ENCODE measurements around the gene ZDHHC22.

ZDHHC22 gene

DNA sequence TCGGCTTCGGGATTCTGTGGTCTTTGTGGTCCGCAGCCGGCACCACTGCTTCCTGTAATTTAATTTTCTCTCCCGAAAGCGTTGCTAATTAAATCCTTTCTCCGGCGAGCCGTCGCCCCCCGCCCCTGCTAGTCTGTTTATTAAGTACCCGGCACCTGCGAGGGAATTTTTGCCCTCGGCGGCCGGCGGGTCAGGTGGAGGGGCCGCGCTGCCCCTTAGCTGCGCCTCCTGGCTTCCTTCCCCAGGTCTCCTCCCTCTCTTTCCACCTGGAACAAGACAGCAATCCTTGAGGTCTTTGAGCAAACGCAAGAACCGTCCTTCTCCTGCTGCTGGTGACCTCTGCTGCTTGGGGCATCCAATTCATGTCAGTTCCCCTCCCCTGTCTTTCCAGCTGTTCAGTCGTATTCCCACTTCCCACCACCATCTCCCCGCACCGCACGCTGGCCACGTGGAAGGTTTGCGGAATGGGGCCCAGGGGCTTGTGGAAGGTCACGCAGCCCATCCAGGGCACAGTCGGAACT lies 16.2 kb downstream of the ZDHHC22 start:
- H3K9me2 ChIP-seq (ENCODE audit: low read depth, low read length) = no peaks in the 10 kb centered on the region
- no peaks in the 10 kb centered on the region for H3K27me3 ChIP-seq (ENCODE audit: insufficient read depth, low read length)
- peak overlapping the region; percentile 40; the same call in 1 of the 2 replicates for H3K9ac ChIP-seq (ENCODE audit: low read length)
- no peak overlapping the region for H2AFZ ChIP-seq (ENCODE audit: low read length)
- no peak overlapping the region for H3K27ac ChIP-seq (ENCODE audit: low read depth, low read length, poor library complexity, severe bottlenecking)
- H4K20me1 ChIP-seq (ENCODE audit: insufficient read depth, low read length) = no peaks in the 10 kb centered on the region
- peak overlapping the region; percentile 67 for H3K4me2 ChIP-seq (ENCODE audit: low read length)
- H3K9me3 ChIP-seq (ENCODE audit: low read length) = no peaks in the 10 kb centered on the region
- H3K36me3 ChIP-seq (ENCODE audit: insufficient read depth, low read length) = no peaks in the 10 kb centered on the region
- no peaks in the 10 kb centered on the region for H3K79me2 ChIP-seq (ENCODE audit: insufficient read depth, low read length)
- H3F3A ChIP-seq (ENCODE audit: insufficient read depth, low read length) = peaks cover 12% of the 10 kb centered on the region; the same call in 1 of the 2 replicates
- peak overlapping the region; percentile 64 for H3K4me3 ChIP-seq (ENCODE audit: low read depth, low read length, poor library complexity, severe bottlenecking)
- TF ChIP-seq, protein P1, sequence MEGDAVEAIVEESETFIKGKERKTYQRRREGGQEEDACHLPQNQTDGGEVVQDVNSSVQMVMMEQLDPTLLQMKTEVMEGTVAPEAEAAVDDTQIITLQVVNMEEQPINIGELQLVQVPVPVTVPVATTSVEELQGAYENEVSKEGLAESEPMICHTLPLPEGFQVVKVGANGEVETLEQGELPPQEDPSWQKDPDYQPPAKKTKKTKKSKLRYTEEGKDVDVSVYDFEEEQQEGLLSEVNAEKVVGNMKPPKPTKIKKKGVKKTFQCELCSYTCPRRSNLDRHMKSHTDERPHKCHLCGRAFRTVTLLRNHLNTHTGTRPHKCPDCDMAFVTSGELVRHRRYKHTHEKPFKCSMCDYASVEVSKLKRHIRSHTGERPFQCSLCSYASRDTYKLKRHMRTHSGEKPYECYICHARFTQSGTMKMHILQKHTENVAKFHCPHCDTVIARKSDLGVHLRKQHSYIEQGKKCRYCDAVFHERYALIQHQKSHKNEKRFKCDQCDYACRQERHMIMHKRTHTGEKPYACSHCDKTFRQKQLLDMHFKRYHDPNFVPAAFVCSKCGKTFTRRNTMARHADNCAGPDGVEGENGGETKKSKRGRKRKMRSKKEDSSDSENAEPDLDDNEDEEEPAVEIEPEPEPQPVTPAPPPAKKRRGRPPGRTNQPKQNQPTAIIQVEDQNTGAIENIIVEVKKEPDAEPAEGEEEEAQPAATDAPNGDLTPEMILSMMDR (IDR thresholded peaks at IDR 0.05; ENCODE audit: low read length) = peak; percentile 8; the same call in 1 of the 2 replicates
- no peak for TF ChIP-seq EZH2 (IDR thresholded peaks at IDR 0.05; ENCODE audit: borderline replicate concordance, low read length)
- H3K4me1 ChIP-seq (ENCODE audit: insufficient read depth, low read length, severe bottlenecking) = peaks cover 51% of the 10 kb centered on the region

DNA sequence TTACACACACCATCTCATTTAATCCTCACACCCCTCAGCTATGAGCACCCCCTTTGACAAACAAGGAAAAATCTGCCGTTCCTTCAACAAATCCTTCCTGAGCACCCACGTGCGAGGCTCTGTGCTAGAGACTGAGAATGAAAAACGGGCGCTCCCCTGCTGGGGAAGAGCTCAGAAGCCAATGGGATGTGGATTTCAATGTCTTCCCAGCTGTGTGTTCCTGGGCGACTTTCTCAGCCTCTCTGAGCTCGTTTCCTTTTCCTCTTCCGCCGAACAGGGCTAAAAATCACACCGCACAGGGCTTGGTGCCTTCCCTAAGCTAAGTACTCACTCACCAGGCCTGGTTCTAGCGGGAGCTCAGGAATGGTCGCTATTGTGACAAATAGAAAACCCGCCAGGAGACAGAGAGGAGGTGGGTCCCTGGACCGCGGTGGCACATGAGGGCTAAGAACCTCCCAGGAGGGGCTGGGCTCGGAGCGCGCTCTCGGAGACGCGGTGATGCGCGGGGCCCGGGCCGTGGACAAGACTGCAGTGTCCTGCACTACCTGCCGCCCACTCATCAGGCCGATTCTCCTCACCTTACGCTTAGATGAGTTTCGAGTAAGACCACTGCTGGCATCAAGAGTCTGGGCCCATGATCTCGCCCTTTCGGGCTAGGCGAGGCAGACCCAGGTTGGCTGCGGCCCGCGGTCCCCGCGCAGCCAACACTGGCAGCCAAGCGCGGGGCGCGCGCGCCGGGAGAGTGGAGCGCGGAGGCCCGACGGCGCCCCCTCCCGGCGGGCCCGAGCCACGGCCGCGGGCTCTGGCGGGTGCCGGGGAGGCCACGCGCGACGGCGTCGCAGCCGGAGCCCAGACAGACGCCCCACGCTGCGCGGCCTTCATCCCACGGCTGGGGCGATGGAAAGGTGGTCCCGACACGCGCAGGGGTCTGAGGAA lies 17.0 kb downstream of the ZDHHC22 start:
- no peaks in the 10 kb centered on the region for H3K27me3 ChIP-seq (ENCODE audit: insufficient read depth, low read length)
- H3K4me1 ChIP-seq (ENCODE audit: insufficient read depth, low read length, severe bottlenecking) = peaks cover 59% of the 10 kb centered on the region
- peaks cover 12% of the 10 kb centered on the region; the same call in 1 of the 2 replicates for H3F3A ChIP-seq (ENCODE audit: insufficient read depth, low read length)
- H3K79me2 ChIP-seq (ENCODE audit: insufficient read depth, low read length) = no peaks in the 10 kb centered on the region
- H3K9me3 ChIP-seq (ENCODE audit: low read length) = no peaks in the 10 kb centered on the region
- H3K4me2 ChIP-seq (ENCODE audit: low read length) = peak overlapping the region; percentile 67
- H3K27ac ChIP-seq (ENCODE audit: low read depth, low read length, poor library complexity, severe bottlenecking) = peak overlapping the region; percentile 98
- peak overlapping the region; percentile 65 for H3K9ac ChIP-seq (ENCODE audit: low read length)
- H4K20me1 ChIP-seq (ENCODE audit: insufficient read depth, low read length) = no peaks in the 10 kb centered on the region
- no peak overlapping the region for H2AFZ ChIP-seq (ENCODE audit: low read length)
- no peaks in the 10 kb centered on the region for H3K9me2 ChIP-seq (ENCODE audit: low read depth, low read length)
- H3K4me3 ChIP-seq (ENCODE audit: low read depth, low read length, poor library complexity, severe bottlenecking) = peak overlapping the region; percentile 64
- no peaks in the 10 kb centered on the region for H3K36me3 ChIP-seq (ENCODE audit: insufficient read depth, low read length)
- TF ChIP-seq, protein P1 (IDR thresholded peaks at IDR 0.05; ENCODE audit: low read length) = peak; percentile 43
- TF ChIP-seq EZH2 (IDR thresholded peaks at IDR 0.05; ENCODE audit: borderline replicate concordance, low read length) = no peak

DNA sequence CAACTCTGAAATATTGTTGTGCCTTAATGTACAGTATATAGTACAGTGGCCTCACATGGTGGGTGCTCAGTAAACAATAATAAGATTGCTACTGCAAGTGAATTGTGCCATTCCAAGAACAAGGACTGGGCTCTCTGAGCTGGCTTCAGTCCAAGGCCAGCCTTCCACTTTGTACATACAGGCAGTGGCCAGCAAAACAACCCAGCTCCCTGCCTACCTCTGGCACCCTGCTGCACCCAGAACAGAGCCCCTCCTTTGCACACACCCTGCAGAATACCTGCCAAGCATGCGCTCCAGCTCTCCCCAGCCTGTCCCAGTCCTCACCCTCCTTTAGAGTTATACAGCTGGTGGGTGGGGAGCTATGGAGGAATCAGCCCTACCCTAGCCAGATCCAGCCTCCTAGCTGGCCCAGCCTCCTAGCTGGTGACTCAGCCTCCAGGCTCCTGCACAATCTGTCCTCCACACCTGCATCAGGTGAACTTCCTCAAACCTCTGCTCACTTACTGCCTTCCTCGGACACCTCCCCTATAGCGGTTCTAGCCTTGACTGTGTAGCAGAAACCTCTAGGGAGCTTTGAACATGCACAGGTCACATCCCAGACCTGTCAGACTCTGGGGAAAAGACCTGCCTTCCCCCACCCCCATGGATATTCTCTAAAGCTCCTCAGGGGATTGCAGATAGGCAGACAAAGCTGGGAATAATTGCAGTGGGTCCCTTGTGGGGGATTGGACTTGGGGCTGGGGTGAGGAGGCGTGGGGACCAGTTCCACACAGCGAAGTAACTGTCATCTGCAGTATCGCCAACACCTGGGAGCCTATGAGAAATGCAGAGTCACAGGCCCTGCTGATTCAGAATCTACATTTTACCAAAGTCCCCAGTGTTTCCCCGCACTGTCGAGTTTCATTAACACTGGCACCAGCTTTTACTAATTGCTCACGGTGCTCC lies 17.9 kb downstream of the ZDHHC22 start:
- H3K4me2 ChIP-seq (ENCODE audit: low read length) = peak overlapping the region; percentile 67
- peak overlapping the region; percentile 98 for H3K27ac ChIP-seq (ENCODE audit: low read depth, low read length, poor library complexity, severe bottlenecking)
- no peaks in the 10 kb centered on the region for H4K20me1 ChIP-seq (ENCODE audit: insufficient read depth, low read length)

More for the DNA sequence above, 17.9 kb downstream of the ZDHHC22 start:
- no peaks in the 10 kb centered on the region for H3K27me3 ChIP-seq (ENCODE audit: insufficient read depth, low read length)
- no peaks in the 10 kb centered on the region for H3K36me3 ChIP-seq (ENCODE audit: insufficient read depth, low read length)
- no peak overlapping the region for H2AFZ ChIP-seq (ENCODE audit: low read length)
- H3K4me3 ChIP-seq (ENCODE audit: low read depth, low read length, poor library complexity, severe bottlenecking) = peak overlapping the region; percentile 64
- H3K79me2 ChIP-seq (ENCODE audit: insufficient read depth, low read length) = no peaks in the 10 kb centered on the region
- peaks cover 12% of the 10 kb centered on the region; the same call in 1 of the 2 replicates for H3F3A ChIP-seq (ENCODE audit: insufficient read depth, low read length)
- H3K9me3 ChIP-seq (ENCODE audit: low read length) = no peaks in the 10 kb centered on the region
- peaks cover 68% of the 10 kb centered on the region for H3K4me1 ChIP-seq (ENCODE audit: insufficient read depth, low read length, severe bottlenecking)
- H3K9ac ChIP-seq (ENCODE audit: low read length) = peak overlapping the region; percentile 65
- TF ChIP-seq, protein P1 (IDR thresholded peaks at IDR 0.05; ENCODE audit: low read length) = no peak
- TF ChIP-seq EZH2 (IDR thresholded peaks at IDR 0.05; ENCODE audit: borderline replicate concordance, low read length) = no peak
- H3K9me2 ChIP-seq (ENCODE audit: low read depth, low read length) = no peaks in the 10 kb centered on the region

Measured in OCI-LY1 (cell line).